HG02798 (cell line): ENCODE data around the gene ERO1B.
"Not testable (repeated sequence)": the region's sequence is repeated elsewhere in the genome, so short reads cannot be mapped to it uniquely, and the experiment has no call there.

Source experiments
- ATAC-seq: cut with Tn5 transposase; IDR thresholded peaks from one replicate; pipeline ENCODE4 v1.9.1; 2021; ENCODE audit warnings: mild to moderate bottlenecking; ENCODE audit not compliant: unreplicated experiment, poor library complexity

The ERO1B gene

DNA sequence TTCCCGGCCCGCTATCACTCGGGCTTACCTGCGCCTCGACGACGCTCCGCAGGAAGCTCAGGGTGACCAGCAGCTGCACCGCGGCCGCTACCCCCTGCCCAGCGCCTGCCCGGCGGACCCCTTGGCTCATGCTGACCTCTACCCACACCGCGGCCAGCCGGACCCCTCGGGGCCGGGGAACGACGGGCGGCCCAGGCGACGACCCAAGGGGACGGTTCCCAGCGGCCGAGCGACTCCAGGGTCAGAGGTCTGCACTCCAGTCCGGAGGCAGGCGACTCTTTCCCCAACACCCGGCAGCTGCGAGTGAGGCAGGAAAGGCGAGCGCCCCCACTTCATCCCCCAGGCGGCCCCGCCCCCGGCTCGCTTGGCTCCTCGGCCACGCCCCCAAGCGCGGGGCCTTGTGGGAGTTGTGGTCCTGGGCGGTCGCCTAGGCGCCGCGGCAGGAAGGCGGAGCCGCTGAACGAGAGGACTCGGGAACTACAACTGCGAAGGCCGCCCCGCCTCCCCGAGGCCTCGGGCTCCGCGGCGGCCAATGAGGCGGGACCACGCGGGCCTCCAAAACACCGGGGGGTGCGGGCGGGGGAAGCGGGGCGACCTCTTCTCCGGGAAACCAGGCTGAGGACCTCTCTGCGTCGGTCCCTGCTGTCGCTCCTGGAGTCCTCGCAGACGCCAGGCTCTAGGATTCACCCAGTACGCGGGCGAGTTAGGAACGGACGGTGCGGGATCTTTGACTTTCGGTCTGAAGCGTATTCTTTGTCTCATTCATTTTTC, at the start of gene ERO1B:
Gene ERO1B, minus strand, starts transcription at position 305 of the 771 bp plus-strand sequence. Its CDS starts 175 bp downstream, at position 130.
- ATAC-seq: peak; percentile 90

- not testable (repeated sequence) for ATAC-seq
These were observed 49.7 kb upstream of the ERO1B start for GRCh38 chr1:236331412-236331811.

- ATAC-seq: no peak
These were observed 44.7 kb upstream of the ERO1B start for GRCh38 chr1:236326432-236326831.

DNA sequence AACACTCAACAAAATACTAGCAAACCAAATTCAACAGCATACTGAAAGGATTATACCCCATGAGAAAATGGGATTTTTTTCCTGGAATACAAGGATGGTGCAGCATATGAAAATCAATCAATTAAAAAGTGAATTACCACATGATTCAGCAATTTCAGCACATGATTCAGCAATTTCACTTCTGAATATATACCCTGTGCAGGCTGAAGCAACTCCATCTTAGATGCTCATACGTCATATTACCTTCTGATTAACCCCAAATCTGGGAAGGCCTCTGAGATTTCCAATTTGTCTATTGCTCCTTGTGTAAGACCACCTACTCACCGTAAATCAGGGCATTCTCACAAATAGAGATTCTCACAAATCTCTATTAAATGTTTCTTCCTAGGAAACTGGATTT, 43.8 kb upstream of the ERO1B start:
- no peak for ATAC-seq

- no peak for ATAC-seq
These were observed 42.2 kb upstream of the ERO1B start for GRCh38 chr1:236323819-236324411.

DNA sequence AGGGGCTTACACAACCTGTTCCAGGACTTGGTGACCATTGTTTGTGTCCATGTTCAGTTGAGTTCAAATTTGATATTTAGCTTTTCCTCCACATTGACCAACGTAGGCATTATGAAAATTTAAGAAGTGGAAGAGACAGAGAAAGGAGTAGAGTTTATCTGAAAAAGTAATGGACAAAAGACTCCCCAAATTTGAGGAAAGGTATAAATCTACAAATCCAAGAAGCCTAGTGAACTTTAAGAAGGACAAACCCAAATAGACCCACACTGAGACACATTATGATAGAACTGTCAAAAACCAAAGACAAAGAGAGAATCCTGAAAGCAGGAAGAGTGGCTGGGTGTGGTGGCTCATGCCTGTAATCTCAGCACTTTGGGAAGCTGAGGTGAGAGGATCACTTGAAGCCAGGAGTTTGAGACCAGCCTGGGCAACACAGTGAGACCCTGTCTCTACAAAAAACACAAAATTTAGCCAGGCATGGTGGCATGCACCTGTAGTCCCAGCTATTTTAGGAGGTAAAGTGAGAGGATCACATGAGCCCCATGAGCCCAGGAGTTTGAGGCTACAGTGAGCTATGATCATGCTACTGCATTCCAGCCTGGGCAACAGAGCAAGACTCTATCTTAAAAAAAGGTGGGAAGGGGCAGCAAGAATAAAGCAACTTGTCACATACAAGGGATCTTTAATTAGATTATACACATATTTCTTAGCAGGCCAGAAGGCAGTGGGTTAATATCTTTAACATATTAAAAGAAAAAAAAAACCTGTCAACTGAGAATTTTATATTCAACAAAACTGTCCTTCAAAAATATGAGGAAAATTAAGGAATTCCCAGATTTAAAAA, 41.0 kb upstream of the ERO1B start:
- ATAC-seq: no peak

- ATAC-seq: no peak
These were observed 39.3 kb upstream of the ERO1B start for GRCh38 chr1:236321101-236321500.

DNA sequence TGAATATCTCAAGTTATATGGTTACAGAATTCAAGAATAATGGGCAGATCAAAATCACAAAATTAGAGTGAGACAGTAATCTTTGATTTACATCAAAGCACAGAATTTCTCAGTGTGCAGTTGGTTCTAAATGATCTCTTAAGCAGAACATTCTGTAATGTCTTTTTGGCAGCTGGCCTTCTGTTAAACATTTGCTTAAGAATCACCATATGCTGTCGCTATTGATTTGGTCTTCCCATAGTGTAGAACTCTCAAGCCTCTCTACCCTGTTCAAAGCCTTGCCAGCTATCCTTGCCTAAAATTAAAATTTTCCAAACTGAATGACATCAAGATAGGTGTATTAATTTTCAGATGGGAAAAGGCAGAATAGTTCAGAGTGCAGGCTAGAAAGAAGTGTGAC, 38.9 kb upstream of the ERO1B start:
- ATAC-seq: no peak

GRCh38 chr1:236320214-236320613, 38.5 kb upstream of the ERO1B start:
- no peak for ATAC-seq

GRCh38 chr1:236316437-236316836, 34.7 kb upstream of the ERO1B start:
- no peak for ATAC-seq

- ATAC-seq: no peak
These were observed 33.8 kb upstream of the ERO1B start for GRCh38 chr1:236315518-236315917.

- ATAC-seq: no peak
These were observed 33.3 kb upstream of the ERO1B start for GRCh38 chr1:236315092-236315491.

DNA sequence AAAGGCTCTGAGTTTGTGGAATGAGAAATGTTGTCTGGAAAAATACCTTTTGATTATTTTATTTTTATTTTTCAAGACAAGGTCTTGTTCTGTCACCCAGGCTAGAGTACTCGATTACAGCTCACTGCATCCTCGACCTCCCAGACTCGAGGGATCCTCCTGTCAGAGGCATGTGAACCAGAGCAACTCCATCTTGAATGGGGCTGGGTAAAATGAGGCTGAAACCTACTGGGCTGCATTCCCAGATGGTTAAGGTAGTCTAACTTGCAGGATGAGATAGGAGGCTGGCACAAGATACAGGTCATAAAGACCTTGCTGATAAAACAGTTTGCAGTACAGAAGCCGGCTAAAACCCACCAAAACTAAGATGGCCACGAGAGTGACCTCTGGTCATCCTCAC, 32.3 kb upstream of the ERO1B start:
- not testable (repeated sequence) for ATAC-seq

DNA sequence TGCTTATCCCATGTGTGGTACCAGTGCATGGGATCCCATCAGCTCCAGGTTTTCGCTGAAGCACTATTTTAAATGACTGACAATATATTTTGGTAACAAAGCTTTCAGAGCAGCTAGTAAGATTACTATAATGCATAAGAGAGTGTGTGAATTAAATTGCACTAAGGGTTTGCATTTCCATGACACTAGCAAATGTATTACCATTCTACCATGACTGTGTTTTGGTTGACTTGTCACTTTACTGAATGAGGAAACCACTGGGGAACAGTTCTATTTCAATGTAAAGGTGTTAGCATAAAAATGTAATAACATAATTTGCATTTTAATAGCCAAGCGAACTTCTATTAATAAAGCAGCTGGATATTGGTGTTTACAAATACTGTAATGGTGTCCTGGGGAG, 31.7 kb upstream of the ERO1B start:
- no peak for ATAC-seq

GRCh38 chr1:236311040-236311439, 29.3 kb upstream of the ERO1B start:
- no peak for ATAC-seq

GRCh38 chr1:236308827-236309226, 27.1 kb upstream of the ERO1B start:
- ATAC-seq: no peak

- no peak for ATAC-seq
These were observed 25.7 kb upstream of the ERO1B start for GRCh38 chr1:236307435-236307834.

DNA sequence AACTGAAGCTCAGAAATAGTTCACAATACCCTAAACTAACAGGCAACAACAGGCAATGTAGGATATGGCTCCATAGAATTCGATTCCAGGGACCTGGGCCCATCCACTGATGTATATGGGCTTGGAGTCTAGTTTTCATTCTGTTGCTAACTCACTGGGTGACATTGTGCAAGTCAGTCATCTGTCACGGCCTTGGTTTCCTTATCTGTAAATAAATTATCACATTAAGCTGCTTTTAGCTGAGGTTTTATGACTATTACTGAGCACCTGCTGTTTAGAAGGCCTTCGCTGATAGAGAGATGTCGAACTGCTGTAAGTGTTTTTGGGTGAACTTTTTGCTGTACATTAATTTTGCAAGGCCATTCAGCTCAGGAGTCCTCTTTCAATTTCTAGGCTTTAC, 22.9 kb upstream of the ERO1B start:
- no peak for ATAC-seq

- ATAC-seq: peak; percentile 77
These were observed 21.9 kb upstream of the ERO1B start for GRCh38 chr1:236303675-236304074.

DNA sequence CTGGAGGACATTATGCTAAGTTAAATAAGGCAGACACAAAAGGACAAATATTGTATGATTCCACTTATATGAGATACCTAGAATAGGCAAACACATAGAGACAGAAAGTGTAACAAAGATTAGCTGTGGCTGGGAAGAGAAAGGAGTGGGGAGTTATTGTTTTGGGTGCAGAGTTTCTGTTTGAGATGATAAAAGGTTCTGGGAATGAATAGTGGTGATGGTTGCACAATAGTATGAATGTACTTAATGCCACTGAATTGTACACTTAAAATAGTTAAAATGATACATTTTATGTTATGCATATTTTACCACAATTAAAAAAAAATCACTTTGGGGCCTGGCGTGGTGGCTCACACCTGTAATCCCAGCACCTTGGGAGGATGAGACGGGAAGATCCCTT, 21.2 kb upstream of the ERO1B start:
- no peak for ATAC-seq

DNA sequence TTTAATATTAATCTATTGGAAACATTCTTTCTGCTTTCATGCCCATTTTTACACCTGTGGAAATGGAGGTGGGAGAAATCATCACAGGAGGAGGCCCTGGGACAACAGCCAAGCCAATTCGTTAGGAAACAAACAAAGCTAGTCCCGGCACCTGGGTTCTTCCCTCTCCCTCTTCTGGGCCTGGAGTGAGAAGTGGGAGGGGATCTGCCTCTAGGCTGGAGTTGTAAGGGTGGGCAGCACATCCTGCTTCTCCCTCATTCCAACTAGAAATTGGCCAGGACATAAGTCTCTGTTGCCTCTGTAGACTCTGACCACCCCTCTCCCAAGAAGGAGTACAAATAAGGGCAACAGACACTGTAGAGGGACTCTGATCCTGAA, 20.2 kb upstream of the ERO1B start:
- no peak for ATAC-seq
